Coronary artery (tissue), 2 donors: Measurements from ENCODE around the gene PKD1.

Source experiments
- DNase-seq: peaks from one replicate; pipeline ENCODE4 v3.0.0-alpha.2; 2017; ENCODE audit warnings: low spot score
- H3K27ac ChIP-seq, 2 donors: fragments of 200-600 bp; sonication (generic); one replicate each; pipeline ENCODE4 v1.5.1; 2016 to 2019
- H3K4me3 ChIP-seq: fragments of 200-600 bp; sonication (generic); 2 replicates; pipeline ENCODE4 v1.5.1; 2016; ENCODE audit warnings: mild to moderate bottlenecking, moderate library complexity
- CTCF ChIP-seq: fragments of 200-600 bp; sonication (generic); IDR thresholded peaks from one replicate; pipeline ENCODE4 v1.5.1; 2019; ENCODE audit warnings: antibody characterized with exemption

Gene PKD1

DNA sequence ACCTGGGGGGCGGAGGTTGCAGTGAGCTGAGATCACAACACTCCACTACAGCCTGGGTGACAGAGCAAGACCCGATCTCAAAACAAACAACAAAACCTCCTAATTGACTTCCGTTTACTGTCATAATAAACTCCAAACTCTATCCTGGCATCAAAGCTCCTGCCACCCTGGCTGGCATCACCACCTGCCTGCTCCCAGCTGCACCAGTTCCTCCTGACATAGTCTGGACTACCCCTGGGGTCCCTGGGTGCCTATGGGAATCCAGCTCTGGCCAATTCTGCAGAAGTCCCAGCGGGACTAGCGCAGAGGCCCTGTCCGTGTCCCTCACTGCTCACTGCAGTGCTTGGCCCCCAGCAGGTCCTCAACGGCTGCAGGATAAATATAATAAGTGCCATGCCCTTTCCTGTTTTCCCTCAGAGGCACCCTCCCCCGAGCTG is 88.8 kb downstream of the PKD1 start:
- DNase-seq, result no peak
- Histone ChIP-seq H3K27ac (peak overlapping the region; percentile 29 to 86), H3K4me3 (peak overlapping the region; percentile 92)
- no peak for TF ChIP-seq CTCF

GRCh38 chr16:2045965-2046892 is 89.5 kb downstream of the PKD1 start:
- Histone ChIP-seq H3K4me3 (peak overlapping the region; percentile 92), H3K27ac (peak overlapping the region in 1 of 2 donors; percentile 86)
- DNase-seq, result no peak
- no peak for TF ChIP-seq CTCF

DNA sequence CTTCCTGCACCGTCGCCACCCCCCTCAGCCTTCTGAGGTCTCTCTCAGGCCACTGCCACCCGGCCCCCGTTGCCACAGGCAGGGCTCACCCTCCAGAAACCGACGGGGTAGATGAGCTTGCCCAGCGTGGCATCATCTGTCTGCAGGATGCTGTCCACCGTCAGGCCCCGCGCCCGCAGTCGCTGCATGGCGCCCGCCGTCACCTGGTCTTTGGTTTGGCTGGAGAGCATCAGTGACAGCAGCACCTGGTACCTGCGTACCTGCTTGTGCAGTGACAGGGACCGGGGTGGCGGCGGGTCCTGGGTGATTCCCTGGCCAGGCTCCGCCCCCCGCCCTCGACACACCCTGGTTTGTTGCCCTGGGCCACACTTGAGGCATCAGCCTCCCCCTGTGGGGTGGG is 91.2 kb downstream of the PKD1 start:
- H3K4me3 ChIP-seq, result peak overlapping the region; percentile 5
- DNase-seq, result no peak
- no peak for TF ChIP-seq CTCF
- peak overlapping the region in 1 of 2 donors; percentile 7 for H3K27ac ChIP-seq

DNA sequence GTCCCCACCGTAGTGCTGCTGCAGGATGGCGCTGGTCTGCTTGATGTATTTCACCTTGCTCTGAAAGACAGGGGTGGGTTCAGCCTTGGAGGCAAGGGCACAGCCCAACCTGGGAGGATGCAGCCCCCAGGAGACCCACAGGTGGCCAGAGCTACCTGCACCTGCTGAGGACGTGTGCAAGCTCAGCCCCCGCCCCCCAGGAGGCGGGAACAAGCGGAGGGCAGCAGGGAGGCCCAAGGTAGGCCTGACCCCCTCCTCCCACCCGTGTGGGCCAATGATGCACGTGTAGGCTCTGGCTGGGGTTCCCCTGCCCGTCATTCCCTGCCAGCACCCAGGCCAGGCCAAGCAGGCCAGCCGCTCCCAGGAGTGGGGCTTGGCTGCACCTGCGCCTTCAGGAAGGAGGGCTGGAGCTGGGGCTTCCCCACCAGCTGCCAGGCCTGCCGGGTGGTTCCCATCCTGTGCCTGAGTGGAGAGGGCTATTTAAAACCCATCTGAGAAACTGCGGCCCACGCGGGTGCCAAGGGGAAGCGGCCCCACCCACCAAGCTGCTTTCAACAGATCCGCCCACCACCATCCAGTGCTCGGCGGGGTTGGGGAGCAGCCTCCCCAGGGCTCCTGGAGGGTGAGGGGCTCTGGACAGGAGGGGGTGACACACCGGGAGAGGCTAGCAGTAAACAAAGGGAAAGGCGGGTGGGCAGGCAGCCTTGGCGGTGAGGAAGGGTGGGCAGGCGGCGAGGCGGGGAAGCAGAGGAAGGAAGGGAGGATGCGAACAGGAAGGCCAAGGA is 91.8 kb downstream of the PKD1 start:
- no peak for DNase-seq
- H3K27ac ChIP-seq, result peak overlapping the region in 1 of 2 donors; percentile 7
- TF ChIP-seq CTCF, result no peak
- peak overlapping the region; percentile 5 for H3K4me3 ChIP-seq

DNA sequence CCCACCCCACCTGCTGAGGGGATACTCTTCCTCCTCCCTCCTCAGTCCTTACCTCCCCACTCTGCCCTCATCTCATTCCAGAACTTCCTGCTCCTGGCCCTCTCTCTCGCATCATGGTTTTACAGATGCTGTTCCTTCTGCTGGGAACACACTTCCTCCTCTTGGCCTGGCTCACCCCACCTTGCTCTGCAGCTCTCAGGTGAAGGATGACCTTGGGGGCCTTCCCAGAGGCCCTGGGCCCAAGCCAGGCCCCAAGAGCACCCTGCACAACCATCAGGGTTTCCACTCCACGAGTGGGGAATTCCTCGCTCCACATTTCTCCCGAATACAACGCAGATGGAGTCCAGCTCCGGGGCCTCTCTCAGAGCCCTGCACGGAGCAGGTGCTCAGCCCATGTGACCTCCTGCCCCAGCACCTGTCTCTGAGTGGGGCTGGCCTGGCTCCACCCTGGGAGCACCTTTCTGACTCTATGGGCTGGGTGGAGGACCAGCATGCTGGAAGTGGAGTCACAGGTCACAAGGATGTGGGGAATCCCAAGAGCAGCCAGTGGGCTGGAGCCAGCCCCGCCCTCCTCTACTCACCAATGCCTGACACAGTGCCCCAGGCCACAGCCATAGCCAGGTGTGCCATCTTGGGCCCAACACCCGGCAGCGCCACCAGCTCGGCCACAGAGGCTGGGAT is 92.6 kb downstream of the PKD1 start:
- Histone ChIP-seq H3K27ac (peak overlapping the region in 1 of 2 donors; percentile 7), H3K4me3 (no peak overlapping the region)
- TF ChIP-seq CTCF, result no peak
- DNase-seq, result no peak

DNA sequence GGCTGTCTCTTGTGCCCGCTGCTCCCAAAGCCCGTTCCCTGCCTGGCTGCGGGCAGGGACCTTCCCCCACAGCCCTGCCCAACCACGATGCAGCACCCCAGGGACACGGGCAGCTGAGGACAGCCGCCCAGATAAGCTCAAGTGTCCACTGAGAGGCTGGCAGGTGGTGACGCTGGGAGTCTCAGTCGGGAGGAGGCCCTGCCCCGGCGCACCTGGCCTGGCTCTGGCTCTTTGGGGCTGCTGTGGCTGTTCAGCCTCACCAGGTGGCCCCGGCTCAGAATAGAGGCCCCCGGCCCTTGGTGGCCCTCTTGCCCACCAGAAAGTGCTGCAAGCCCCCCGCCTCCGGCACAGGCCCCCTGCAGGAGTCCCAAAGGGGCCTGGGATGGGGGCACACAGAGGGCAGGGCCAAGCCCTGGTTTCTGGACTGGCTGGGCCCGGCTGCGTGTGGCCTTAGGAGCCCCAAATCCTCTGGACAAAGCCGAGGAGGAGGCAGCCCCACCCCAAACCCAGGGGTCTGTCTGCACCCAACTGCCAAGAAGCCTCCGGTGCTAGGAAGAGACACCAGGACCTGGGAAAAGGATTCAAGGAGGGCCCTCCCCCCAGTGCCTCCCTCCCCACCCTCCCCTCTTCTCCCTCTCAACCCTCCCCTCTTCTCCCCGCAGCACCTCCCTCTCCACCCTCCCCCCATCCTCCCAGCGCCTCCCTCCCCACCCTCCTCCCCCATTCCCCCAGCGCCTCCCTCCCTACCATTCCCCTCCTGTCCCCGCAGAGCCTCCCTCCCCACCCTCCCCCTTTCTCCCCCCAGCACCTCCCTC is 93.3 kb downstream of the PKD1 start:
- H3K27ac ChIP-seq, result peak overlapping the region in 1 of 2 donors; percentile 28
- no peak overlapping the region for H3K4me3 ChIP-seq
- DNase-seq, result no peak
- TF ChIP-seq CTCF, result no peak
